H1 (cell line): ENCODE data around the gene TLE3.

ENCODE experiments used
- CTCF ChIP-seq, 3 experiments: IDR thresholded peaks; 1 replicate in 2 of 3; 2 replicates in 1 of 3; pipeline versions ENCODE4 v1.5.1 to v1.6.1; 2011; ENCODE audit warnings: low read length in 3 of 3, mild to moderate bottlenecking in 3 of 3, inconsistent platforms in 2 of 3, low read depth in 1 of 3, moderate library complexity in 1 of 3; ENCODE audit not compliant: insufficient read depth in 1 of 3; ENCODE audit errors: control extremely low read depth in 1 of 3
- EZH2 ChIP-seq: fragments of 200-600 bp; sonication (generic); IDR thresholded peaks from 2 replicates; pipeline ENCODE4 v1.7.1; 2012; ENCODE audit warnings: low read depth, mild to moderate bottlenecking, moderate library complexity, low read length, inconsistent platforms; ENCODE audit not compliant: severe bottlenecking
- FOSL1 ChIP-seq: IDR thresholded peaks from 2 replicates; pipeline ENCODE4 v1.6.1; 2011; ENCODE audit warnings: mild to moderate bottlenecking, low read depth, low read length, moderate library complexity; ENCODE audit not compliant: insufficient read depth
- GABPA ChIP-seq: IDR thresholded peaks from 2 replicates; pipeline ENCODE4 v1.6.1; 2011; ENCODE audit warnings: mild to moderate bottlenecking, low read length, moderate library complexity, borderline replicate concordance; ENCODE audit not compliant: insufficient read depth
- KDM5A ChIP-seq: fragments of 200-600 bp; IDR thresholded peaks from 2 replicates; pipeline ENCODE4 v1.7.1; 2012; ENCODE audit warnings: mild to moderate bottlenecking, low read length, inconsistent platforms, mixed read lengths
- NRF1 ChIP-seq: IDR thresholded peaks from 2 replicates; pipeline ENCODE4 v1.6.1; 2011; ENCODE audit warnings: mild to moderate bottlenecking, low read depth, low read length, improper control_type of control experiment
- POU5F1 ChIP-seq: IDR thresholded peaks from 2 replicates; pipeline ENCODE4 v1.6.1; 2011; ENCODE audit warnings: low read depth, mild to moderate bottlenecking, low read length, moderate library complexity
- RFX5 ChIP-seq: IDR thresholded peaks from 2 replicates; pipeline ENCODE4 v1.6.1; 2011; ENCODE audit warnings: low read depth, low read length, improper control_type of control experiment, borderline replicate concordance
- RNF2 ChIP-seq: fragments of 200-900, 300-1000 bp; sonication (generic); IDR thresholded peaks from 2 replicates; pipeline ENCODE4 v1.7.1; 2016; ENCODE audit warnings: borderline replicate concordance, low read depth, mild to moderate bottlenecking, antibody characterized with exemption, low read length; ENCODE audit not compliant: poor library complexity, severe bottlenecking; ENCODE audit errors: missing control alignments
- SIN3A ChIP-seq, 2 experiments: IDR thresholded peaks in 1 of 2; conservative IDR thresholded peaks in 1 of 2; 2 replicates each; pipeline ENCODE4 v1.6.1; 2011 to 2012; ENCODE audit warnings: low read length in 2 of 2, improper control_type of control experiment in 1 of 2, low read depth in 1 of 2, mild to moderate bottlenecking in 1 of 2

DNA sequence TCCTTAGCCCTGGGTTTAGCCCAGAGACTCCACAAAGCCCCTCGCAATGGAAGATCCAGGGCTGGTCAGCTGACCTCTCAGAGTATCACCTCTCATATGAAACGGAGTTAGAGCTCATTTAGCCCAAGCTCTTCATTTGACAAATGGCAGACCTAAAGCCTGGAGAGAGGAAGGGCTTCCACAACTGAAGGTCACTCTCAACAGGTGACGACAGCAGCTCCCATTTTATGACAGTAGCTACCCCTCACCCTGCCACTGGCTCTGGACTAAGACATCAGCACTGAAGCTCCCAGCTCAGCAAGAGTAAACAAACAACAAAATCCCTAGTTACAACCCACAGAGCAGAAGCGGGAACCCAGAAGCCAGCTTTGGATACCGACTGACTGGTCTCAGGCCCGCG, 33.7 kb downstream of the TLE3 start:
- TF ChIP-seq SIN3A (conservative IDR thresholded peaks at IDR 0.05 in 1 of 2, IDR thresholded peaks at IDR 0.05 in 1 of 2; ENCODE audit: low read depth in 1 of 2, low read length in 2 of 2), result no peak
- no peak for TF ChIP-seq CTCF (IDR thresholded peaks at IDR 0.05; ENCODE audit: control extremely low read depth in 1 of 3, insufficient read depth in 1 of 3, low read depth in 1 of 3, low read length in 3 of 3)
- TF ChIP-seq RFX5, result no peak
- no peak for TF ChIP-seq FOSL1
- no peak for TF ChIP-seq EZH2
- TF ChIP-seq POU5F1, result no peak
- TF ChIP-seq NRF1, result no peak
- TF ChIP-seq KDM5A, result no peak
- no peak for TF ChIP-seq GABPA
- TF ChIP-seq RNF2, result no peak
